Measurements from ENCODE around the gene THAP7.
A peak's percentile ranks its signal among the peaks of the same experiment; 100 is the strongest.

Gene THAP7

GRCh38 chr22:20992456-20993303 is 9.2 kb downstream of the THAP7 start:
- DNase-seq: no peak

GRCh38 chr22:20992056-20992442 is 9.9 kb downstream of the THAP7 start:
- no peak for DNase-seq

- no peak for DNase-seq
Measured at GRCh38 chr22:20991252-20992055, 10.5 kb downstream of the THAP7 start.

GRCh38 chr22:20990184-20991180 is 11.4 kb downstream of the THAP7 start:
- DNase-seq: no peak

GRCh38 chr22:20989323-20990138 is 12.4 kb downstream of the THAP7 start:
- DNase-seq: no peak

- no peak for DNase-seq
Measured at GRCh38 chr22:20988573-20989322, 13.2 kb downstream of the THAP7 start.

- DNase-seq: no peak
Measured at GRCh38 chr22:20987375-20987774, 14.5 kb downstream of the THAP7 start.

GRCh38 chr22:20986365-20986764 is 15.6 kb downstream of the THAP7 start:
- DNase-seq: no peak

- DNase-seq: no peak
Measured at GRCh38 chr22:20985720-20986119, 16.2 kb downstream of the THAP7 start.

GRCh38 chr22:20983081-20983771 is 18.7 kb downstream of the THAP7 start:
- DNase-seq: no peak

- no peak for DNase-seq
Measured at GRCh38 chr22:20982563-20982882, 19.4 kb downstream of the THAP7 start.

GRCh38 chr22:20981787-20982562 is 19.9 kb downstream of the THAP7 start, which contains the start of gene LZTR1:
TSS of gene LZTR1 (plus strand) at chr22:20982297. CDS start at chr22:20982372, 75 bp downstream.
- DNase-seq: peak; percentile 38

- DNase-seq: no peak
Measured at GRCh38 chr22:20980938-20981722, 20.8 kb downstream of the THAP7 start.

GRCh38 chr22:20980523-20980922 is 21.4 kb downstream of the THAP7 start:
- no peak for DNase-seq

- DNase-seq: no peak
Measured at GRCh38 chr22:20979940-20980453, 21.9 kb downstream of the THAP7 start.

- DNase-seq: peak; percentile 53
Measured at GRCh38 chr22:20979243-20979809, 22.6 kb downstream of the THAP7 start.

- no peak for DNase-seq
Measured at GRCh38 chr22:20978419-20978818, 23.5 kb downstream of the THAP7 start.

- DNase-seq: no peak
Measured at GRCh38 chr22:20977516-20978170, 24.3 kb downstream of the THAP7 start.
